ENCODE measurements around the gene SOX13.

SOX13 gene

DNA sequence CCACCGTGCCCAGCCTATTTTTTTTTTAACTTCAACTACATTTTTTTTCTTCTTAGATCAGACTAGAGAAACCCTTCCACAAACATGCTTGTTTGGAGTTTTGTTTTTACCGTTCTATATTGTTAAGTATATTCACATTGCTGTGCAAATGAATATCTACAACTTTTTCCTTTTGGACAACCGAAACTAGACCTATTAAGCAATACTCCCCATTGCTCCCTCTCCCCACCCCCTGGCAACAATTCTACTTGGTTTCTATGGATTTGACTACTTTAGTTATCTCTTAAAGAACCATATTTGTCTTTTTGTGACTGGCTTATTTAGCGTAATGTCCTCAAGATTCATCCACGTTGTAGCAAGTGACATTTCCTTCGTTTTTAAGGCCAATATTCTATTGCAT, 59.8 kb downstream of the SOX13 start:
- DNase-seq (ENCODE audit: low read depth), result no peak

DNA sequence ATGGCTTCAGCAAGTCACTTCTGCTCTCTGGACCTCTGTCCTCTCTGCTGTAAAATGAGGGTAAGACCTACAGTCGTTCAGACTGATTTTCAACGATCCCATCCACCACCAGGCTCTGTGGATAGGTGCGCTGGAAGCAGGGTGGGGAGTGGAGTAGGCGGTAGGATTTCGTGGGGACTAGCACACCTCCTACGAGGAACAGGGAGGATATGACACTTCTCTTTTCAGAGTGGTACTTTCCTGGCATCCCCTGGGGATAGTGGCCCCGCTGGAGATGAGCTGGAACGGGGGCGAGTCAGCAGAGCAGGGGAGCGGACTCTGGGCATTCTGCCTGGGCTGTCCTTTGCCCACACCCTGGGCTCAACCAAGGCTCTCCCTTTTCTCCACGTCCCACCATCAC, 61.2 kb downstream of the SOX13 start:
- no peak for DNase-seq (ENCODE audit: low read depth)

DNA sequence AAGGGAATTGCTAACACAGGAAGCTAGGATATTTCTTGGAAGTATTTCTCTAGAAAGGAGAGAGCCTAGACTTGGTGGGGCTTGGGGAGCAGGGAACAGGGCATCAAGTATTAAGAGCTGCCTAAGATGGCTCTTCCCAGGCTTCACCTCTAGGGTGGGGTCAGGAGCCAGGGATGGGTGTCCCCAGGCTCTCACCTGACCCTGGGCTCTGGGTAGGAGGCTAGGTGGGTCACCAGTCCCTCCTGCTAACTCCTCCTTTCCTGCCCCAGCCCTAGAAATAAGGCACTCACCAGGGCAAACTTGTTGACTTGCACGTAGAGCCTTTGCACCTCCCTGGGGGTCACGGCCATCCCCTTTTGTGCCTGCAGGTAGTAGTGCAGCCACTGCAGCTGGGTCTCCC, 63.9 kb downstream of the SOX13 start:
- no peak for DNase-seq (ENCODE audit: low read depth)

DNA sequence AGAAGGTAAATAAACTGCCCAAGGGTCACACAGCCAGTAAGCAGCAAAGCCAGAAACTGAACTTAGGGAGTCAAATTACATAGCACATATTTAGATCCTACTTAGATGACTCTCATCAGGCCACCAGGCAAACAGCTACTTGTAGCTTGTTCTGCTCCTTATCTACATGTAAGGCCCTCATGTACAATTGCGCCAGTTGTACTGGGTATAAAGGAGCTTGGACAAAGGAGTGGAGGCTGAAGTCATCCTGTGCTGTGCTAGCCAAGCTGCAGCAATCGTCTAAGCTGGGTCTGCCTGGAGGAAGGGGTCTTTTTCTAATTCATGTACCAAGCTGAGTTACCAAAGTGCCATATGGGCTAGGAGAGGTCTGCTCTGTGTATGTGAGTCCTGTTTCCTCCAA, 66.2 kb downstream of the SOX13 start:
- no peak for DNase-seq (ENCODE audit: low read depth)

DNA sequence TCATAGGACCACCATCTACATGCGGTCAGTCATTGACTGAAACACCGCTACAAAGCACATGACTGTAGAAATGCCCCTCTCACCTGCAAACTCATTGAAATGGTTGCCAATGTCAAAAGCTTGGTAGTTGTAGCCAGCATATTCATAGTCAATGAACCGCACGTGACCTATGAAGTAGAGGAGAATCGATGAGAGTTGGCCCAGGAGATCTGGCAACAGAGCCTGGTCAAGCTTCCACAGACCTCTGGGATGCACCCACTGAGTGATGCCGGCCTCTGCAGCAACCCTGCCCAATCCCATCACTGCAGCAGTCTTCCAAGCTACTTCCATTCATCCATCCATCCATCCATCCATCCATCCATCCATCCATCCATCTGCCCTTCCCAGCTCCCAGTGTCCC, 67.0 kb downstream of the SOX13 start:
- no peak for DNase-seq (ENCODE audit: low read depth)

DNA sequence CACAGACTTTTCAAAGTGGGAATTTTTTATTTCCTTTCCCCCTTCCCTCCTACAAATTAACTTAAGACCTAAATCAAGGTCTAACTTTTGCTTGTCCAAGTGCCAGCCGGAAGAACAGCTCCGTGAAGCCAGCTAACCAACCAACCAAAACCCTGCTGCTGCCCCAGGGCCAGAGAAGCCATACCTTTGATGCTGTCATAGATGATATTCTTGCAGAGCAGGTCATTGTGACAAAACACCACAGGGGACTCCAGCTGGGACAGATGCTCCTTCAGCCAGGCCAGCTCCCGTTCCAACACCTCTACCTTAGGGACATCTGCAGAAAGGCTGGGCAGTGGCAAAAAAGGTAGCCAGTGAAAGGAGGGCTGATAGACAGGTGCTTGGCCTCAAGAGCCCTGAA, 68.2 kb downstream of the SOX13 start:
- DNase-seq (ENCODE audit: low read depth), result no peak

DNA sequence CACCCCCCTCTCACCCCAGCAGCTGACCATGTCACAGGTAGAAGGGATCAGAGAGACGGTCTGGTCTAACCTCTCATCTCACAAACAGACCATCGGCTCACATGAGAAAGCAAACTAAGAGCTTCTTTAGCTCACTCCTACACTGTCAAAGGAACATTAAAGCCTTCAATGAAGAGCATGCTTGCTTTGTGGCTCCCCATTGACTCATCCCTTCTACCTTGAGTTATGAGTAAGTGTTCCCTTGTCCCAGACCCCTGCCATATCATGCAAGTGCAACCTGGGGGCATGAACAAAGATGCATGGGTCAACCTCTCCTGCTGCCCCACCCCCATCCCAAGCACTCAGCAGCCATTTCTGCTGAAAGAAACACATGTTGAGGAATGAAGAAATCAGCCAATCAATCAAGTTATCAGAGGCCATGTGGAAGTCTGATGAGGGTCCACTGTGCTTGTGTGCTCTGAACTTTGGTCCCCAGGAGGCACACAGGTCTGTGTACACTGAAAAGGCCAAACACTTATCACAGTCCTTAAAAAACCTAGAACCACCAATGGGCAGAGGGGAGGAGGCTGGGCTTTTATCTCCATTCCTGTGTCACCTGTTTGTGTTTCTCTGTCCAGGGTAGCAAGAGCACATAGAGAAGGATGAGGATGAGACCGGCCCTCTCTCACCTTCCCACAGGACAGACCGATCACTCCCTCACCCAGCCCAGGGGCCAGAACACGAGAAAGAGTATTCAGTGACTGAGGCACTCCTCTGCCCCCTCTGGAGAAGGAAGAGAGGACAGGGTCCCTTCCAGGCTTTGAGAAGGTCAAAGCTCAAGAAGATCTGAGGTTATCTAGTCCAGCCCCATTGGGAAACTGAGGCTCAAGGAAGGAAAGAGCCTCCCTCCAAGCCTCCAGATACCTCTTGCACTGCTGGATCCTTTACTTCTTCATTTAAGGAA, 69.4 kb downstream of the SOX13 start:
- DNase-seq (ENCODE audit: low read depth), result no peak

DNA sequence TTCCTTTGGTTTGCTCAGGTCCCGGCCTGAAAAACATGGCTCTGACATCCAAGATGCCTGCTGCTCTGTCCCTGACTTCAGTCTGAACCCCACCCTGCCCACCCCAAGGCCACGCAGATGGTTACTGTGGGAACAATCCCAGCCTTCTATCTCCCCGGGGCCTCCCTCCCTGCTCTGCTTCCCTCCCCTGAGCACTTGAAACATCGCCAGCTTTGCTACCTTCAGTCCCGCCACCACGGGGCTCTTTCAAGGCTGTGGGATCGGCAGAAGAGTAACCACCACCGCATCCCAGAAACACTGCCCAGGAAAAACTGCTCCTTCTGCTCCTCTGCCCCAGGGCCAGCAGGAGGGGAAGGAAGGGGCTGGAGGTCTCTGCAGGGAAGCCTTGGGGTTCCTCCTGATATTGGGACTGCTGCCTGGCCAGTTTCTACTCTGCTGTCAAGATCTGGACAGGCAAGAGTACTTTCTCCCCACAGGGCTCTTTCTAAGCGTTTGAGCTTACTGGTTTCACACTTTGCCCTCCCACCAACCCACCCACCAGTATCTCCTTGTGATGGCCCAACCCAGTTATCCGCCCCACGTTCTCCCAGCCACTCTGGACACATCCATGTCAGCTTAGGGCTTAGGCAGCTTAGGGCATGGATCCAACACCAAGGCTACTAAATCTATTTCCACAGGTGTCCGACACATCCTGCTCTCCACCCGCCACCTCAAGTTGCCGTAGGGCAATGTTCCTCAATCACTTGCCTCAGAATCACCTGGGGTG, 70.5 kb downstream of the SOX13 start:
- no peak for DNase-seq (ENCODE audit: low read depth)

DNA sequence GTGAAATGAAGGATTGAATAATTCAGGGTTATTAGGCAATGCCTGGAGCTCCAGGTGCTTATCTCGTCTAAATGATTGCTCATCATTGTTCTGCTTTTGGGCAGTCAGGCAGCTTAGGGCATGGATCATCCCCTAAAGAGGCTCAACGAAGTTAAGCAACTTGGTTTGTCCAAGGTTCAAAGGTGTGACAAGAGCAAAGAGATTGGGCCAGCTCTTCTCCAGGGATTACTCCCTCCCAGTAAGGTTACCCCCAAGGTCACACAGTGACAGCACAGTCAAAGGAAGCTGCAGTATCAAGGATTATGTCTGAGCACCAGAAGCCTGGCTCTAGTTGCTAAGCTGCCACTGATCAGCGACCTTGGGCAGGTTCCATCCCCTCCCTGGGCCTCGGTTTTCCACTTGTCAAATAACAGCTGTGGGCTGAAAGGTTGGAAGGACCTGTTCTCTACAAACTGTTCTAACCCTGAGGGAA, 72.2 kb downstream of the SOX13 start:
- no peak for DNase-seq (ENCODE audit: low read depth)

DNA sequence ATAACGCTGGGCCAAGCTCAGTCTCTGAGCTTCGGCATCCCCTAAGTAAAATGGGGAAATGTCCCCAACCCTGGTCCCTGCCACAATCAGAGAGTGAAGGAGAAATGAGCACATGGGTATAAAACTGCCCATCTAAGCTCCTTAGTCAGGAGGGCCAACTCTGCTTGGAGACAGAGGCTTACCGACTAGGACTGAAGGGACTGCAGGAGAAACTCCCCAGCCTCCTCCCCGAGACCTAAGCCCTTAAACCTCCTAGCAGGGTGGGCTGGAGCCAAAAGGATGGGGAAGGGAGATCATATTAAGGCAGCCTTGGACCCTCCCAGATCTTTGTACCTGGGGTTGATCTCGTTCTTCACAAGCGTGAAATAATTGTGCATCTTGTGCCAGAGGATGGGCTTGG, 73.4 kb downstream of the SOX13 start:
- no peak for DNase-seq (ENCODE audit: low read depth)

DNA sequence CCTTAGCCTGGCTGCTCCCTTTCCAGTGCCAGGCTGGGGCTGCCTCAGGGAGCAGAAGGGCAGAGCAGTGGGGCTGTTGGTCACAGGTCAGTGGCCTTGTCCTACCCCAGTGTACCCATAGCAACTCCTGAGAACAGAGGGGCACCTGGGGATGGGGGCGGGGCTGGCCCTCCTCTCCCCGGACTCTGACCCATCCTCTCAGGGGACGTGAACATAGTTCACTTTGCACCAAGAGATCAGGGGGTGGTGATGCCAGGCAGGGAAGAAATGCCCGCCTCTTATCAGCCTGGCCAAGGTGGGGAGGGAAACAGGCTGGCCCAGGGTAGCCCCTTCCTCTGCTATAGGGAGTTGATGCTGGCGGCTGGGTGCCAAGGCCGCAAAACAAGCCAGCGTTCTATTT, 74.0 kb downstream of the SOX13 start:
- no peak for DNase-seq (ENCODE audit: low read depth)

DNA sequence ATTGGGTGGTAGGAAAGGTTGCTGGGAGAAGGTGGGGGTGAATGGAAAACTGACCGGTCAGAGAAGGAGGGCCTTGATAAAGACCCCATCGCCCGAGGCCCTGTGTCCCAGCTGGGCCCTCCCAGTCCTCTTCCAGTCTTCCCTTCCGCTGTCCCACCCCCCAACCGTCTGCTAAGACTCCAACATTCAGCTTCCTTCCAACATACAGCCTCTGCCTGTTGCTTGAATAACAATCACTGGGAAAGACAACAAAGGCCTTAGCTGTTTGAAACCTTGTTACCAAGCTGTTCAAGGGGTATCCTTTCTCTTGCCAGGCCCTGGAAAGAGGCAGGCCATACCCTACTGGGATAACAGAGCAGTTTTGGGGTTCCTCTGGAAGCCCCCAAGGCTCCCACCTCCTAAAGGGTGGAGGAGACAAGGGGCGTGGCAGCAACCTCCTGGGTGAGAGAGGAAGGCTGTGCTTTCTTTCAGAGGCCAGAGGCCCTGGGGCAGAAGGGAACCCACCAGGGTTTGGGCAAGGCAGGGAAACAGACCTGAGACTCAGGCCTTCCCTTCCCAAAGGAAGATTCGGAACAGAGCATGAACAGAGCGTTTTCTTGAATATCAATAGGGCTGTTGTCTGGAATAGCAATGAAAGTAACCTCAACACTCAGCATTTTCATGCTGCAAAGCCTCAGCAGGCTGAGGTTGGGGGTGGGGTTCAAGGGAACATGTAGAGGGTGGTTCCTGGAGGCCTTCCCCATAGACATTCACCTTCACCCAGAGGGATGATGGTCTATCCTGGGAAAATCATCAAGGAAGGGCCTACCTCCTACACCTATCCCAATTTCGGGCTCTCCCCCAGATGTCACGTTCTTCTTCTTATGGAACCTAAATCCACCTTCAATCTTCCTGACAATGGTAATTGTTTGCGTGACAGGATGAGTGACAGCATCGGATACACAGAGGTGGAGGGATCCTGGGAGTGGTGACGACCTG, 74.8 kb downstream of the SOX13 start:
- DNase-seq (ENCODE audit: low read depth), result no peak

DNA sequence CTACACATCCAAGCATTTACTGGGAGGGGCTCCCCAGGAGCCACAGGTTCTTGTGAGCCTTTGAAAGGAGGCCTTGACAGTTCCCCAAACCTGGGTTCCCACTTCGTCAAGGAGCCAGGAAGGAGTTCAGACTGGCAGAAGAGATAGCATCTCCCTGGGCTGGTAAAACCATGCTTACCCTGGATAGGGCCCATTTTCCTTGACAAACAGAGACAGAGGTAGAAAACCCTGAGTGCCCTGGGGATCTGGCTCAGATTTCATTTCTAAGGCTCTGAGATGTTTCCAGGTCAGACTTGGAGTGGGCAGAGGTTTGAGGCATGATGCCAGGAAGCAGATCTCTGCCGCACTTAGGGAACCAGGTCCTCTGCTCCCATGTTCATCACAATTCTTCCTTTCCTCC, 76.2 kb downstream of the SOX13 start:
- no peak for DNase-seq (ENCODE audit: low read depth)

DNA sequence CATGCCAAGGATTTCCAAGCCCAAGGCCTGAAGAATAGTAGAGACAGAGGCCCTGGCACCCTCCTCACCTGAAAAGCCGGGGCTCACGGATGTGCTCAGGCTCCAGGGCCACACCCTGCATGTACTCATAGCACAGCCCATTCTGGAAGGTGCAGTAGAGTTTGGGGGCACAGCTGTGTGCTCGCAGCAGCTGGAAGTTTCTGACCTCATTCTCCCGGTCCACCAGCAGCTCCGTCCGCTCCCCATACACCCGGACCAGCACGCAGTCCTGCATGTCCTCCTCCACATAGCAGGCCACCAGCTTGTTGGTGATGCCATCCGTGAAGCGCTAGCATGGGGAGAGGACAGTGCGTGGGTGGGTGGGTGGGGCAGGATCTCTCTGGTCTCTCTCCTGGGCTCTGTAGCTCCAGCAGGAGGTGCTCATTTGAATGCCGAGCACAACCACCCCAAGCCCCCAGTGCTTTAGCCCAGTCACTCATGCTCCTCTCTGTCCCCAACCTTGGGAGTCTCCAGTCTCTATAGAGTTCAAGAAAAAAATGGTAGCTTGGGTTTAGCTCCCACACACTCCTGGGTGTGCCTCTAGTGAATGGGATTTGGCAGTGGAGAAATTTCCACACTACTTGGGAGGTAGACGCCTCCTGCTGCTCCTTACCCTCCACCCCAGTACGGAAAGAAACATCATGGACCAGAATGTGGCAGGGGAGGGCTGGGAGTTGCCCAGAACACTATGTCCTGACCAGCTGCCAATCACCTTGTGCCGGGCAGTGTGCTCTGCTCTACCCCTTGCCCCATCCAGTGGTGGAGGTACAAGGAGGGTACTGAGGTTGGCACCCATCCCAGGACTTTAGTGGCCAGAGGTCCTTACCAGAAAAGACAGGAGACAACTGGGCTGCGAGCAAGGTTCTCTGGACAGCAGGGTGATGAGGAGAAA, 77.0 kb downstream of the SOX13 start:
- DNase-seq (ENCODE audit: low read depth), result no peak

DNA sequence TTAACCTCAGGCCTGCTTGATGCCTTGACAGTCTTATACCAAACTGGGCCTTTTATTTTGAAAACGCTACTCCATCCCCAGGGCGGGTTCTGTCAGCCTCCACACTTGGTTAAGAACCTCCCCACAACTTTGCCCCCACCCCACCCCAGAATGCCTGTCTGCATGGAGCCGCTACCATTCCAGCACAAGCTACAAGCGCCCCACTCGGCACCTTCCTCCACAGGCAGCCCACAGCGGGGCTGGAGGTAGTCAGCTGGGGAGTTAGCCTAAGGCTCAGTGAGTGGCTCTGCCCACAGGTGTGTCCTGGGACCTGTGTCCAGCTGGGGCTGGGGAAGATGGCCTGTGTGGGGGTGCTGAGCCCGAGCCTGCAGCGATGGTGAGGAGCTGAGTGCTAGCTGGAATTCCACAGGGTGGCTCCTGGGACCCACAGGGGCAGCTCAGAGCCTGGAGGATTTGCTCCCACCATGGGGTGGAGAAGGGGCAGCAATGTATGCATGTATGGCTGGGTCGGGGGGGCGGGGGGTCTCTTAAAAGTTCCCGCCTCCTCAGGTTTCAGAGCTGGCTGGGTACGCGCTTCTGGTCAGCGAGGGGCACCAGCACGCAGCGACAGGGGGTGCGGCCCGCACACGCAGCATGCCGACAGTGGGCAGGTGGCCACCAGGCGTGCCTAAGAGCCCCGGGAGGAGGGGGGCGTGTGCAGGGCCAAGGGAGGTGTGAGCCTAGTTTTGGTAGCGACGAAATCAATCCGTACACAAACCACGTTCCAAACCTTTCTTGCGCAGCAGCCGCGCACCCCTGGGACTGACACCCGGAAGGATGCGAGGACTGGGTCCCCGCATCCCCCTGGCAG, 78.0 kb downstream of the SOX13 start:
- DNase-seq (ENCODE audit: low read depth), result no peak

DNA sequence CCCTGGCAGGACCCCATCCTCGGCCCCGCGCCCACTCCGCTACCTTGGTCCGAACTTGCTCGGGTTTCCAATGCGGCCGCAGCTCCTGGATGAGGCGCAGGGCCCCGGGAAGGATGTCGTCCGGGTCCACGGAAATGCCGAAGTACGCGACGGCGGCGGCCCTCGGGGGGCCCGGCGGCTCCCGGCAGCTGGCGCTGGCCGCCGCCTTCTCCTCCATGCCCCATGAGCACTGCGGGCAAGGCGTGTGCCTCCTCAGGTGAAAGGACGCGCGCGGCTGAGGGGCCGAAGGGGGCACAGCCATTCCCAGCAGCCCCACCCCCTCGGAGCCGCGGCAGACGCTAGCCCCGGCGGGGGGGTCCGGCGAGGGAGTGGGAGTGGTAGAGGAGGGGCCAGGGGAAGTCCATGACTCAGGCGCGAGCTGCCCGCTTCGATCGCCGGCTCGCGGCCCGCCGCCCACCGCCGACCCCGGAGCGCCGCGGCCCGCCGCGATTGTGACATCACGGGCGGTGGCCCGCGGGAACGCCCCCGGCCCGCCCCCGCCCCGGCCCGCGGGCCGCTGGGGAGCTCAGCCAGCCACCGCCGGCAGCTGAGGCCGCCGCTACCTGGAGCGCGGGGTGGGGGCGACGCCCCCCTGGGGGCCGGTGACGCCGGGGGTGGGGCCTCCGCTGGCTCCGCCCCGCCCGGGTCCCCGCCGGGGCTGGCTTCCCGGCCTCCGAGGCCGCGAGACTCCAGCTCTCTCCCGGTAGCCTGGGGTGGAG, 78.8 kb downstream of the SOX13 start, which contains the start of gene ETNK2:
Gene ETNK2 (minus strand): TSS at position 493 of the 758 bp plus-strand sequence. CDS start 192 bp downstream, at position 301.
- peak; percentile 36 for DNase-seq (ENCODE audit: low read depth)

DNA sequence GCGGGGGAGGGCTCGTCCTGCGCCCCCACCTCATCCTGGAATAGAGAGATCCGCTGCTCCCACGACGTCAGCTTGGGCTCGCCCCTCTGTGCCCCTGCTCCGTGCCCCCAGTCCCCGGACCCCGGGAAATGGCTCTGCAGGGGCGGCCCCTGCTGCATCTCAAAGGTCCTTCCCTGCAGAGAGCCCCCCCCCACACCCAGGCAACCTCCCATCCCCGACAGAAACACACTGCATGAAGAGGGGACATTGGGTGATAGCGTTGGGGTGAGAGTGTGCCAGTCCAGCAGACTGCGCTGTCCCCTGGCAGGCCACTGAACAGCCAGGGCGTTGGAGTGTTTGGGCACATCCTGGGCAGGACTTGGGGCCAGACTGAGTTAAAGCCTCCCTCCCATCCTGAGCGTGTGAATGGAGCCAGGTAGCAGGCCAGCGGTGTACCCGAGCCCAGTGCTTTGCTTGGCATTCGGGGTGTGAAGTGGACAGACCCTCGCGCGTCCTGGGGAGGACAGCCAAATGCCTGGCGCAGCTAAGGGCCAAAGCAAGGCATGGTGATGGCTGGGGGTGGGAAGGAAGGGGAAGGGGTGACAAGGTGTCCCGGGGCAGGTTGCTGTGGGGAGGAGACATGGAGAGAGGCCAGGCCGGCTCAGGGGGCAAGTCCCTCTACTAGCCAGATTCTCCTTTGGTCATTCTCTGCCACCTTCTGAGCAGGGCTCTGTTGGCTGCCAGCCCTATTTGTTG, 79.6 kb downstream of the SOX13 start:
- DNase-seq (ENCODE audit: low read depth), result no peak

DNA sequence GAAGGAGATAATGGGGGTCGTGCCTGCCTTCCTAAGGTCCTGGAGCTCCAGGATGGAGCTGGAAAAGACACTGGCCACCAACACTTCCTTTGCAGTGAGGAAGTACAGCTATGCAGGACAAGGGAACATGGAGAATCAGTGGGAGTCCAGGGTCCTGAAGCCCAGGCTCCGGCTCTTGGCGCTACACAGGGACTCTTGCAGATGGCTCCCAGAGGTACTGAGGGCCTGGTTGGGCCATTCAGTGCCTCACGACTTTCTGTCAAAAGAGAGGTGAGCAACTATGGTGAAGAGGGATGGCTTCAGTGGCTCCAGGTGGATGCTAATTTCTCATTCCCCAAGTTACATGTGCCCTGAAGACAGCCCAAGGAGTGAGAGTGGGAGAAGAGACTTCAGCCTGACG, 80.8 kb downstream of the SOX13 start:
- DNase-seq (ENCODE audit: low read depth), result no peak

Data from CMK (cell line).